Measurements from ENCODE around the gene KRT77. TPM values are rescaled to one million over a fixed set of nuclear protein-coding genes. Genes with fewer than 3 reads are reported as not detected.
A peak's percentile ranks its signal among the peaks of the same experiment; 100 is the strongest.

The KRT77 gene
- total RNA-seq, 1 donor from 2014 or later: not detected

- no peak for DNase-seq (ENCODE audit: missing footprints)
- intact Hi-C loops (cut with DNase I): no loop called here
- no peak for ATAC-seq
Observed at GRCh38 chr12:52697058-52697582, 6.2 kb downstream of the KRT77 start.

DNA sequence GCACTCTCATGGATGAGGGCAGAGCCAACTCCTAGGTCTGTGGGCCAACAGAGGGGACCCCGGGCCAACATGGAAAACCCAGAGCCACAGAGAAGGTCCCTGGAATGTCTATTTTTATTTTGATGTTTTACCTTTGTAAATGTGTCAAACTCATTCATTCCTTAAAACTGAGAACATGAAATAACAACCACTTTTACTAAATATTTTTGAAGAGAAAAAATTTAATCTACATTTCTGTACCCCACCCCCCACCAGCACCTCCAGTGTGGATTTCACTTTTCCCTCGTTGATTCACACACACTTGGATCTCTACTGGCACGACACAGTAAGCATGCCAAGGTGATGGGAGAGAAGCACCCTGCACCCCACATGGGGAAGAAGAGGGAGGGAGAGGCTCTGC lies 6.7 kb downstream of the KRT77 start:
- intact Hi-C loops (cut with DNase I): no loop called here
- DNase-seq (ENCODE audit: missing footprints) (no peak), ATAC-seq (no peak)

- DNase-seq (ENCODE audit: missing footprints) (no peak), ATAC-seq (no peak)
- intact Hi-C loops (cut with DNase I): no loop called here
Observed at GRCh38 chr12:52695039-52695438, 8.3 kb downstream of the KRT77 start.

- DNase-seq (ENCODE audit: missing footprints) (no peak), ATAC-seq (no peak)
- intact Hi-C loops (cut with DNase I): no loop called here
Observed at GRCh38 chr12:52694151-52694550, 9.2 kb downstream of the KRT77 start.

- ATAC-seq (no peak), DNase-seq (ENCODE audit: missing footprints) (no peak)
- intact Hi-C loops (cut with DNase I): no loop called here
Observed at GRCh38 chr12:52693261-52693660, 10.1 kb downstream of the KRT77 start.

DNA sequence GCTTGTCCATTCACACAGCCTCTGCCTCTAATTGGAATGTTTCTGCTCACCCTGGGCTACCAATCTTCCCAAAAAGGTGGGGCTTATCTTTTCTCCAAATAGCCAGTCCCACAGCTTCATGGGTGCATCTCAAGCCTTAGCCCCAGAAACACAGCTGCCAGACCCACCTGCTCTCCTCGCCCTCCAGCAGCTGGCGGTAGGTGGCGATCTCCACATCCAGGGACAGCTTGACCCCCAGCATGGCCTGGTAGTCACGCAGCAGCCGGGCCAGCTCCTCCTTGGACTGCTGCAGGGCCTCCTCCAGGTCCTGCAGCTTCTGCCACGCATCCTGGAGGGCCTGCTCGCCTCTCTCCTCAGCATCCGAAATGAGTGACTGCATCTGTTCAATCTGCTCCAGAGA lies 11.1 kb downstream of the KRT77 start:
- intact Hi-C loops (cut with DNase I): no loop called here
- DNase-seq (ENCODE audit: missing footprints) (peak; percentile 50), ATAC-seq (no peak)

GRCh38 chr12:52691841-52692150 lies 11.5 kb downstream of the KRT77 start:
- ATAC-seq: no peak
- intact Hi-C loops (cut with DNase I): no loop called here
- DNase-seq (ENCODE audit: missing footprints): no peak

- DNase-seq (ENCODE audit: missing footprints) (no peak), ATAC-seq (peak; percentile 31)
- intact Hi-C loops (cut with DNase I): no loop called here
Observed at GRCh38 chr12:52691076-52691840, 12.1 kb downstream of the KRT77 start.

DNA sequence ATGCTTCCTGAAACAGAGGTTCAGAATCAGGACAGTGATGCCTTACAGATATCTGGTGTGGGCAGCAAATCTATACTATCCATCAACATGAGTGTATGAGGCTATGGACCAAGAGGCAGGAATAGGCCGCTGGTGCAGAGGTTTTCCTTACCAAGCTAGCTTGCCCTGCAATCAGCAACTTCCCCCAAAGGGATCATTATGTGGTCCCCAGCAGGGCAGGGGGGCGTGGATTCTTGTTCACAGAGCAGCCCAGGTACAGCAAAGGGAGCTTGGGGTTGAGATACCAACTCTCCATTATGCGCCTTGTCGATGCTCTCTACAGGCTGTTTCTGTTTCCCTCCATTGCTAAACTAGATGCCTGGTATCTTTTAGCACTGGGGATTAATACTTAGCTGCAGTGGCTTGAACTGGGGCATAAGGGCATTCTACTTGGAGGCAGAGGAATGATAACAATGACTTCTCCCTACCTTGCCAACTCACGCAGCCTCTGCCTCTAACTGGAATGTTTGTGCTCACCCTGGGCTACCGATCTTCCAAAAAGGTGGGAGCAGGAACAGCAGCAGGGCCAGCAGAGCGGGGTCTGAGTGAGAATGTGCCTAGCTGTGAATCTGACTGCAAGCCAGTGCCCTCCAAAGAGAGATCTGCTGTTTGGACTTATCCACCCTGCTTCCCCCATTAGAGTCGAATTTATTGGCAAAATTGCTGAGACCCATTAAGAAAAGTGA lies 12.8 kb downstream of the KRT77 start:
- ATAC-seq (no peak), DNase-seq (ENCODE audit: missing footprints) (no peak)
- intact Hi-C loops (cut with DNase I): no loop called here

DNA sequence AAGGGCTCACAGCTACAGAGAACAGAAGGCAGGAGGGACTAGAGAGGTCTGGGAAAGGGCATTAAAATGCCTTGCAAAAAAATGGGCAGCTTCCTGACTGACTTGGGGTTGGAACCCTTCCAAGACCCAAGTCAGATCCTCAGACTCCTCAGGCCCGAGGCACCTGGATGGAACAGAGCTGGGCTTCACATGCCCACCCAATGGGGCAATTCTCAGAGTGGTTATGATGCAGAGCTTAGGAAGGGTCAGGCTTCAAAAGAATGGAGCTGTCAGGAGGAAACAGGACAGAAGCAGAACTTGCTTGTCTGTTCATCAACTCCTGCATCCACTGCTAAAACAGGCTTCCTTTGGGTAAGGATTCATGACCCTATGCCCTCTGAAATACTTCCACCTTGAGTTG lies 13.4 kb downstream of the KRT77 start:
- ATAC-seq (no peak), DNase-seq (ENCODE audit: missing footprints) (no peak)
- intact Hi-C loops (cut with DNase I): no loop called here

DNA sequence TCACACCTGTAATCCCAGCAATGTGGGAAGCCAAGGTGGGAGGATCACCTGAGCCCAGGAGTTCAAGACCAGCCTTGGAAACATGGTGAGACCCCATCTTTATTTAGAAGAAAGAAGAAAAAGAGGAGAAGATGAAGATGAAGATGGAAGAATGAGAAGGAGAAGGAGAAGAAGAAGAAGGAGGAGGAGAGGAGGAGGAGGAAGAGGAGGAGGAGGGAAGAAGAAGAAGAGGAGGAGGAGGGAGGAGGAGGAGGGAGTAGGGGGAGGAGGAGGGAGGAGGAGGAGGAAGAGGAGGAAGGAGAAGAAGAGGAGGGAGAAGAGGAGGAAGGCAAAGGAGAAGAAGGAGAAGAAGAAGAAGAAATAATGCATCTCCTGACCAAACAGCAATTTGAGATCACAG lies 14.1 kb downstream of the KRT77 start:
- DNase-seq (ENCODE audit: missing footprints): no peak
- ATAC-seq: no peak
- intact Hi-C loops (cut with DNase I): no loop called here

DNA sequence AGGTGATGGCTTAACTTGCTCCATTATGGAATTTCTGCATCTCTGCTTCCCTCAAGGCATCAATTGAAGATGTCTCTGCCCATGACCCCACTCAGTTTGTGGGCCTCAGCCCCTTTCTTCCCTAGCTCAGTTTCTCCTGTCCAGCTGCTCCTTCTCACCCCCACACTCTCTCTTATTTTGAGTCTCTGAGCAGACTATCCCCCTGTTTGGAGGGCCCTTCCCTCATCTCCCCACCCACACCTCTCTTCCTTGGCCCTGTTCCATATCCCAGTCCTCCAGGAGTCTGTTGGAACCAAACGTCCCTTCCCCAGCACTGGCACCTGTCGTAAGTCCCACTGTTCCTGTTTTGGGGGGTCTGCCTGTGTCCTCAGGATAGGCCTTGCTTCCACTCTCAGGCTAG lies 14.8 kb downstream of the KRT77 start:
- DNase-seq (ENCODE audit: missing footprints) (no peak), ATAC-seq (no peak)
- intact Hi-C loops (cut with DNase I): no loop called here

DNA sequence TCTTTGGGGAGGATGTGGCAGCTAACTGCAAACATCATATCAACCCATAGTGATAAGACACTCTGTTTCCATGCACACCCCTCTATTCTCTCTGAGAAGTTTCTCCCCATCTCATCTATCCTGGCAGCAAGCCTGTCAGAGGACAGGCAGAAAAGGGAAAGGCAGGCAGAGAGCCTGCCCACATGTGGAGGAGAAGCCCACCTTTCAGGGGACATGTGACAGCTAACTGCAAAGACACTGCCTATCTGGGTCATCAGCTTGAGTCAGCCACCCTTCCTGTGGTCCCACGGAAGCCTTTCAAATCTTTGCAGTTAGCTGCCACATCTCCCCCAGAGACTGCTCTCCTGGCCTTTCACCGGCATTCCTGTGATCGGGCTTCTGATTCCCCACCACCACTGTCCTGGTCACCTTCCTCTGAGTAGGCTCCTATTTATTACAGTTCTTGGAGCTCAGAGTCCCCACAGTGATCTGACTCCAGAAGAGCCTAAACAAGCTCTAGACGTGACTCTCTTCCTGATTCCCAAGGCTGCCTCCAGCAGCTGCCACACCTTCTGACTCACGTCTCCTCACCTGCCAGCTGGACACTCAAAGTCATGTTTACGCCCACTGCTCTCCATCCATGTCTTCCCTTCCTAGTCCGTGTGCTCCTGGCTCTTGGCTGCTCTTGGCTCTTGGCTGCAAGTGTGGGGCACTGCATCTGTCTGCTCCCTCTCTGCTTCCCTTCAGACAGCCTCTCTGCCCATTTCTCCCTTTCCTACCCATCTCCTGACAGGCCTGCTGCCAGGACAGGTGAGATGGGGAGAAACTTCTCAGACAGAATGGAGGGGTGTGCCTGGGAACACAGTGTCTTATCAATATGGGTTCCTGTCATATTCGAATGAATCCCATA lies 15.6 kb downstream of the KRT77 start:
- intact Hi-C loops (cut with DNase I): no loop called here
- ATAC-seq (no peak), DNase-seq (ENCODE audit: missing footprints) (no peak)

DNA sequence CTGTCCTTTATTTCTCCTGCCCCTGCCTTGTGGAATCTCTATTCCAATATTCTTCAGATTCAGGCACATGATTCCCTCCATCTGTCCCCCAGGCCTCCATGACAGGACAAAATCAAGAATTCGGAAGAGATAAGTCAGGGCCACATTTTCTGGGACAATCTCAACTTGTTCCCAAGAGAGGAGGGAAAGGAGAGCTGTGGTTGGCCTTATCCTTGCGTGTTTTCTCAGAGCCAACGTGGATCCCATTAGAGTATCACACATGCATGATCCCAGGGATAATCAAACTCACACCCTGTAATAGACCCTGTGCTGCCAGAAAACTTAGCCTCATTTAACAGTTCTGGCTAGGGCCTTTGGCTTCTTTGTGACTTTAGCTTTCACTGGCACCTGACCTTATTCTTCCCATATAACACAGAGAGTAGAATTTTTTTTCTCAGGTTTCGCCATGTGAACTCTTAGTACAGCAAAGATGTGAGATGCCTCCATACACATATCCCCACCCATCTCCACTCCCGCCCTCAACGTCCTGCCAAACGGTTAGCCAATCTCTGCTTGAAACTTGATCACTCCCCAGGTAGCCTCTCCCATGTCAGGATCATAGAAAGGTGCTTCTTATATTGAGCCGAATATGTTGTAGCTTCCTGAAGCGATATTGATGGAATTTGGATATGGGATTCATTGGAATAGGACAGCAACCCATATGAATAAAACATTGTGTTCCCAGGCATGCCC lies 16.4 kb downstream of the KRT77 start:
- intact Hi-C loops (cut with DNase I): no loop called here
- no peak for ATAC-seq
- no peak for DNase-seq (ENCODE audit: missing footprints)

GRCh38 chr12:52686063-52686462 lies 17.3 kb downstream of the KRT77 start:
- intact Hi-C loops (cut with DNase I): no loop called here
- no peak for ATAC-seq
- no peak for DNase-seq (ENCODE audit: missing footprints)

DNA sequence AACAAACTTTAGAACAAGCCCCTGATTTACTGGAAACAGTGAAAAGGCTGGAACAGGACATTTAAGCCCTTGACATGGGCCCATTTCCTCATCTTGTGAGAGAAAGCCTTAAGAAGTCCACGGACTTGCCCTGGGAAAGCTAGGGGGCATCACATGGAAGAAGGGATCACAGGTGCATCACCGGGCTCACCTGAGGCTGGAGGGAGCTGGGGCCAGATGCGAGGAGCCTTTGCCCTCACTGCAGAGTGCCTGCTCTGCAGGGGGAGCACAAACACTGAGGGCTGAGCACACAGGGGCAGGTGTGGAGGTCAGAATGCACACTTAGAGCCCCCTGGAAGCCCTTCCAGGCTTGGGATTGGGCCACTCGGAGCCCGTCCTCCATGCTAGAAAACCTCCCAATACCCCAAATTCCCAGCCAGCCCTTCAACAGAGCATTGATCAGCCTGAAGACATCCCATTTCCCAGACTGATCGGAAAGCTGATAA lies 17.9 kb downstream of the KRT77 start:
- ATAC-seq: no peak
- DNase-seq (ENCODE audit: missing footprints): no peak
- intact Hi-C loops (cut with DNase I): no loop called here

DNA sequence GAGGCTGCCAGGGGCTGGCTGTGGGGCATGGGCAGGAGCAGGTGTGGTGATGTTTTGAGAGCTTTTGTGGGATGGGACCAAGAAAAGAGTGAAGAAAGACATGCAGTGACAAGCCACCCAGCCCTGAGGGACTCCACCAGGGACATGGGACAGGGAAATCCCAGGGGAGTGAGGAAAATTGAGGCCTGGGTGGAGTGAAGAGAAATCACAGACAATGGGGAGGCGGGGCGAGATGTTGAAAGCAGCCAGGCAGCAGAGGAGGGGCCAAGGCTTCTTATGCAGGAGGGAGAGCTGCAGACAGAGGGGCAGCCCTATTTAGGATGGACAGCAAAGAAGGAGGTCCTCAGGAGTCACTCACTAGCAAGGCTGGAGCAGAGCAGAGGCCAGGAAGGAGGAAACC lies 18.9 kb downstream of the KRT77 start:
- intact Hi-C loops (cut with DNase I): no loop called here
- DNase-seq (ENCODE audit: missing footprints): no peak
- ATAC-seq: no peak

- intact Hi-C loops (cut with DNase I): no loop called here
- ATAC-seq: no peak
Observed at GRCh38 chr12:52683575-52684300, 19.6 kb downstream of the KRT77 start.

More at GRCh38 chr12:52683575-52684300, 19.6 kb downstream of the KRT77 start:
- no peak for DNase-seq (ENCODE audit: missing footprints)
